Left ventricle myocardium inferior (tissue), 1 donor: ENCODE results near the gene HMOX1. TPM values are rescaled to one million over a fixed set of nuclear protein-coding genes. Genes with fewer than 3 reads are reported as not detected.

ENCODE experiments used
- DNase-seq: peaks from one replicate; pipeline ENCODE4 v3.0.0-alpha.2; 2020
- H3K27ac ChIP-seq: fragments of 200-600 bp; replicated peaks from 2 replicates; pipeline ENCODE4 v1.8.0; 2021
- H3K27me3 ChIP-seq: fragments of 200-600 bp; 2 replicates; pipeline ENCODE4 v1.8.0; 2021; ENCODE audit warnings: low read depth
- H3K36me3 ChIP-seq: fragments of 200-600 bp; 2 replicates; pipeline ENCODE4 v1.8.0; 2021
- H3K4me1 ChIP-seq: fragments of 200-600 bp; 2 replicates; pipeline ENCODE4 v1.8.0; 2021
- H3K4me3 ChIP-seq: fragments of 200-600 bp; 2 replicates; pipeline ENCODE4 v1.8.0; 2021; ENCODE audit warnings: mild to moderate bottlenecking, moderate library complexity
- H3K9me3 ChIP-seq: fragments of 200-600 bp; replicated peaks from 2 replicates; pipeline ENCODE4 v1.8.0; 2021
- intact Hi-C: fragments of 100-400 bp; cut with micrococcal nuclease; formaldehyde crosslinking; loops from one replicate; pipeline ENCODE4 v1.11.0; 2022
- total RNA-seq: library from RNA; stranded (reverse); fragmentation: NEBNext Ultra II Directional; extraction: Animal tissue kit (Norgen Biotek cat#: 25700); gene quantifications from one replicate; pipeline ENCODE4 v1.2.1, GENCODE V29; 2021
- TF ChIP-seq, protein P1 (sequence below): fragments of 200-600 bp; IDR thresholded peaks from 2 replicates; pipeline ENCODE4 v1.8.0; 2021; ENCODE audit warnings: antibody characterized with exemption, mild to moderate bottlenecking, borderline replicate concordance
- donor health status: DM: no; HTN: yes; CAD: no; lungs with severe emphysema.

HMOX1 gene
- total RNA-seq, 1 donor from 2014 or later, result 4.8 TPM

DNA sequence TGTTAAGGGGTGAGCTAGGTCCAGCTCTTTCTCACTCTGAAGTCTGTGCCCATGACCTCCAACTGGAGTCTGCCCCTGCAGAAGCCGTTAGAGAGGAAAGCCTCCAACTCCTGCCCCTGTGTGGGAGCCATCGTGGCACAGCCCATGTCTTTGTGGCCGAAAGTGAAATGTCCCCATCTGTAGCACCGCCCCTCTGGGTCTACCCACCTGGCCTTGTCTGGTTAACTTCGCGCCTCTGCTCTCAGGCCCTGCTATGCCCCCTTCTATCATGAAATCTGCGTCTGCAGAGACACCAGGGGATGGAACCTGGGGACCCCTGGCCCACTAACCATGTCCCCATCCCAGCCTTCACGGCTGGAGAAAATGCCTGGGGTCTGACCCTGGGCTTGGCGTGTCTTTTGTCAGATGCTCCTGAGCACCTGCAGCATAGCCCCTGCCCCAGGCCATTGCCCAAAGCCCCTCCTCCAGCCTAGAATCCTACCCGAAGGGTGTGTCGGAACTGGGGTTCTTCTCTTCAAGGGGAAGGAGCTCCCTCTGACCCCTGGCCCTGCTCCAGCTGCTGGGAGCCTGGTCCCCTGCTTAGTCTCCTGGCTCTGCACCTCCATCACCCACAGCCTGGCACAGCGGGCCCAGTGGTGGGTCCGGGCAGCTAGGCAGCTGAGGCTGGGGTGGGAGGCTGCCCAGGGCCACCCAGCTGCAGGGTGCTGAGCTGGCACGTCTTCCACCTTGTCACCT is 35.8 kb upstream of the HMOX1 start:
- H3K27me3 ChIP-seq, result no peaks in the 10 kb centered on the region
- peaks cover 9% of the 10 kb centered on the region for H3K4me1 ChIP-seq
- no peak overlapping the region for H3K27ac ChIP-seq
- intact Hi-C loops, result no loop called here
- DNase-seq, result no peak
- TF ChIP-seq, protein P1, sequence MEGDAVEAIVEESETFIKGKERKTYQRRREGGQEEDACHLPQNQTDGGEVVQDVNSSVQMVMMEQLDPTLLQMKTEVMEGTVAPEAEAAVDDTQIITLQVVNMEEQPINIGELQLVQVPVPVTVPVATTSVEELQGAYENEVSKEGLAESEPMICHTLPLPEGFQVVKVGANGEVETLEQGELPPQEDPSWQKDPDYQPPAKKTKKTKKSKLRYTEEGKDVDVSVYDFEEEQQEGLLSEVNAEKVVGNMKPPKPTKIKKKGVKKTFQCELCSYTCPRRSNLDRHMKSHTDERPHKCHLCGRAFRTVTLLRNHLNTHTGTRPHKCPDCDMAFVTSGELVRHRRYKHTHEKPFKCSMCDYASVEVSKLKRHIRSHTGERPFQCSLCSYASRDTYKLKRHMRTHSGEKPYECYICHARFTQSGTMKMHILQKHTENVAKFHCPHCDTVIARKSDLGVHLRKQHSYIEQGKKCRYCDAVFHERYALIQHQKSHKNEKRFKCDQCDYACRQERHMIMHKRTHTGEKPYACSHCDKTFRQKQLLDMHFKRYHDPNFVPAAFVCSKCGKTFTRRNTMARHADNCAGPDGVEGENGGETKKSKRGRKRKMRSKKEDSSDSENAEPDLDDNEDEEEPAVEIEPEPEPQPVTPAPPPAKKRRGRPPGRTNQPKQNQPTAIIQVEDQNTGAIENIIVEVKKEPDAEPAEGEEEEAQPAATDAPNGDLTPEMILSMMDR, result no peak
- H3K9me3 ChIP-seq, result no peaks in the 10 kb centered on the region
- no peak overlapping the region for H3K4me3 ChIP-seq
- peaks cover 74% of the 10 kb centered on the region for H3K36me3 ChIP-seq

DNA sequence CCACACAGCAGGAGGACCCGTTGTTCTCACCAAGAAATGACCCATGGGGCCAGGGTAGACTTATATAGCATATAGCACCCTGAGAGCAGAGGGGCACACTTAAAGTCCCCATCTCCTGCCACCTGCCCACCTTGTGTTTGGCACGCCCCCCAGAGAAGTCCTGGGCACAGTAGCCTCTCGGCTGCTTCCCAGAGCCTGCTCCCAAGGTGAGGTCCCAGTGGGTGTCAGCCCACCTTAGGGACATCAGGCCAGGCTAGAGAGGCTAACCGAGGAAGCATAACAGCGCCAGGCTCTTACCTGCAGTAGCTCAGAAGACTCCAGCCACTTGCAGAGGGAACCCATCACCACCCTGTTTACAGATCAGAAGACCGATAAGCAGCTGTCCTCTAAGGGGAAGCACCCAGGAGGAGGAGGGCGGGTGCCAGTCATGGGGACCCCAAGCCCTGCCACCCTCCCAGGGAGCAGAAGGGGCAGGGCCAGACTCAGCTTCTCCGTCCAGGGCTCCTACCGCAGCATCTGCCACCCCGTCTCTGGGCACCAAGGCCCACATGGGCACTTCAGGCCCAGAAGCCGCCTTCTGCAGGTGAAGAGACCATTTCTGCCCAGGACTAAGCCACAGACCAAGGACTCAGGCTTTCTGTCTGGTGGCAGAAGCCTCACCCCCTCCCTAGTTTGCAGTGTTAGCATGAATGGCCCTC is 34.9 kb upstream of the HMOX1 start:
- no peak for DNase-seq
- H3K4me1 ChIP-seq, result peaks cover 15% of the 10 kb centered on the region
- H3K27ac ChIP-seq, result no peak overlapping the region
- H3K9me3 ChIP-seq, result no peaks in the 10 kb centered on the region
- peaks cover 65% of the 10 kb centered on the region for H3K36me3 ChIP-seq
- intact Hi-C loops, result no loop called here
- H3K27me3 ChIP-seq, result no peaks in the 10 kb centered on the region
- no peak overlapping the region for H3K4me3 ChIP-seq
- TF ChIP-seq, protein P1, result no peak

DNA sequence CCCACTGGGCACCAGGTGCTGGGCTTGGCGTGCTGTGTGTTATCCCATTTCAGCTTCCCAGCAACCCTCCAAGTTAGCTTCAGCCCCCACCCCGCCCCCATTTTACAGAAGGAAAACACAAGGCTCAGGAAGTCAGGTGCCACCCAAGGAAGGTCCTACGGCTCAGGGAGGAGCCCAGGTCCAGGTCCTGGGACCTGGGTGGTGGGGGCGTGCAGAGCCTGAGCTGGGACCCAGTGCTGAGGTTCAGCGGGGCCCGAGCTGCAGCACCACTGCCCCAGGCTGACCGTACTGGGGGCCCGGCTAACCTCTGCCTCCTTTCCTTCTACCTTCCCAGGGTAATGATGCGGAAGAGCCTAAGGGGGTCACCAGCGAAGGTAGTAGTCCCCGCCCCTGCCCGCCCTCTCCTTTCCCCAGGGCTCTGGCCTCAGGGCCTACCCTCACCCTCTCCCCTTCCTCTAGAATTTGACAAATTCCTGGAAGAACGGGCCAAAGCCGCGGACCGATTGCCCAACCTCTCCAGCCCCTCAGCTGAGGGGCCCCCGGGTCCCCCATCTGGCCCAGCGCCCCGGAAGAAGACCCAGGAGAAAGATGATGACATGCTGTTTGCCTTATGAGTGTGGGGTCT is 34.2 kb upstream of the HMOX1 start:
- TF ChIP-seq, protein P1, result no peak
- intact Hi-C loops, result no loop called here

DNA sequence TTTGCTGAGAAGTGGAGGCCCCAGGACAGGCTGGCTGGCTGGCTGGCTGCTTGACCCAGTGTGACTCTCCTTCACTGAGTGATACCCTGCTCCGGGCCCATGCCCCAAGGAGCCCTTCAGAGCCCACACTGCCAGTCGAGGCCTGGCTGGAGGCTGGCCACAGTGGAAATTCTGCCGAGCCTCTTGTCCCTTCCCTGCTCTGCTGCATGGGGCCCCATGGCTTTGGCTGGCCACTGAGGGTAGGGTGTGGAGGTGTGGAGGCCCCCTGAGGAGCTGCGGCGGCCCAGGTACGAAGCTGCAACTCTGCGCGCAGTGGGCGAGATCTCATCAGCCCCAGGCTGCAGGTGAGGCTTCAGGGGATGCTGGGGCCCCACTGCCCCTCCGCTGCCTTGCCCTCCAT is 33.4 kb upstream of the HMOX1 start:
- H3K9me3 ChIP-seq, result no peaks in the 10 kb centered on the region
- no peak for DNase-seq
- no peak overlapping the region for H3K4me3 ChIP-seq
- H3K27ac ChIP-seq, result no peak overlapping the region
- H3K36me3 ChIP-seq, result peaks cover 50% of the 10 kb centered on the region
- TF ChIP-seq, protein P1, result no peak
- peaks cover 30% of the 10 kb centered on the region for H3K4me1 ChIP-seq
- intact Hi-C loops, result no loop called here
- H3K27me3 ChIP-seq, result no peaks in the 10 kb centered on the region

More for the DNA sequence above, 34.2 kb upstream of the HMOX1 start:
- no peak overlapping the region for H3K4me3 ChIP-seq
- H3K27ac ChIP-seq, result no peak overlapping the region
- H3K9me3 ChIP-seq, result no peaks in the 10 kb centered on the region
- peaks cover 58% of the 10 kb centered on the region for H3K36me3 ChIP-seq
- no peaks in the 10 kb centered on the region for H3K27me3 ChIP-seq
- DNase-seq, result no peak
- H3K4me1 ChIP-seq, result peaks cover 23% of the 10 kb centered on the region

DNA sequence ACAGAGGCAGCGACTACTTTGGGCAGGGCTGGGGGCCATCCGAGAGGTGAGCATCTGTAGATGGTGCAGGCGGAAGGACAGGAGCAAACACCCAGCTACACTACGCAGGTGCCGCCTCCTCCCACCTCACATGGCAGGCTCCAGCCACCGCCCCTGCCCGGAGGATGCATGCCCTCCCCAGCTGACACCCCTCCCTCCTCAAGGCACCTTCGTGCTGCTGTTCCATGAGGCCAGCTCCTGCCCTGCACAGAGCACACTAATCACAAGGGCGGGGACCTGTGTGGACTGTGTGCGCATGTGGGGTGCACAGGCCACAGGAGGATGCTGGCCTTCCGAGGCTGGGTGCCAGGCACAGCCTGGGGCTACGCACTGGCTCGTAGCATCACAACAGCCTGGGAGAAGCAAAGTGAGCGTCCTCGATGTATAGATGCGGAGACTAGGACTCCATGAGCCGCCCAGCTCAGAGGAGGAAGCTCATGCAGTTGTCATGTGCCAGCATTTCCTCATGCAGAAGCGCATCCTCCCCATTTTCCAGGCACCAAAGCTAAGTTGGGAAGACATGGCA is 32.8 kb upstream of the HMOX1 start:
- H3K9me3 ChIP-seq, result no peaks in the 10 kb centered on the region
- no peaks in the 10 kb centered on the region for H3K27me3 ChIP-seq
- intact Hi-C loops, result no loop called here
- H3K4me1 ChIP-seq, result peaks cover 36% of the 10 kb centered on the region
- no peak overlapping the region for H3K4me3 ChIP-seq
- H3K27ac ChIP-seq, result no peak overlapping the region
- DNase-seq, result no peak
- TF ChIP-seq, protein P1, result no peak
- peaks cover 49% of the 10 kb centered on the region for H3K36me3 ChIP-seq
